IMR-90 (cell line): ENCODE results near the gene MYBL2.

ENCODE experiments used
- CEBPB ChIP-seq: IDR thresholded peaks from 2 replicates; pipeline ENCODE4 v1.6.1; 2012; ENCODE audit warnings: low read depth, low read length, improper control_type of control experiment
- CHD1 ChIP-seq: IDR thresholded peaks from 2 replicates; pipeline ENCODE4 v1.6.1; 2012; ENCODE audit warnings: low read depth, low read length, improper control_type of control experiment
- POLR2A ChIP-seq: IDR thresholded peaks from 2 replicates; pipeline ENCODE4 v1.6.1; 2012; ENCODE audit warnings: mild to moderate bottlenecking, low read depth, low read length
- RAD21 ChIP-seq: IDR thresholded peaks from 2 replicates; pipeline ENCODE4 v1.6.1; 2012; ENCODE audit warnings: low read length, improper control_type of control experiment
- RCOR1 ChIP-seq: IDR thresholded peaks from 2 replicates; pipeline ENCODE4 v1.6.1; 2012; ENCODE audit warnings: mild to moderate bottlenecking, low read length, improper control_type of control experiment; ENCODE audit not compliant: insufficient replicate concordance
- SMC3 ChIP-seq: fragments of 150-350 bp; IDR thresholded peaks from 2 replicates; pipeline ENCODE4 v1.6.1; 2016; ENCODE audit warnings: low read depth, mild to moderate bottlenecking, antibody characterized with exemption, low read length, moderate library complexity
- USF2 ChIP-seq: fragments of 150-350 bp; IDR thresholded peaks from 2 replicates; pipeline ENCODE4 v1.6.1; 2017; ENCODE audit warnings: mild to moderate bottlenecking, antibody characterized with exemption, low read length, low read depth
- TF ChIP-seq, protein P1 (sequence below): conservative IDR thresholded peaks from 2 replicates; pipeline ENCODE4 v1.5.1; 2012; ENCODE audit warnings: mild to moderate bottlenecking, low read depth, low read length, improper control_type of control experiment

DNA sequence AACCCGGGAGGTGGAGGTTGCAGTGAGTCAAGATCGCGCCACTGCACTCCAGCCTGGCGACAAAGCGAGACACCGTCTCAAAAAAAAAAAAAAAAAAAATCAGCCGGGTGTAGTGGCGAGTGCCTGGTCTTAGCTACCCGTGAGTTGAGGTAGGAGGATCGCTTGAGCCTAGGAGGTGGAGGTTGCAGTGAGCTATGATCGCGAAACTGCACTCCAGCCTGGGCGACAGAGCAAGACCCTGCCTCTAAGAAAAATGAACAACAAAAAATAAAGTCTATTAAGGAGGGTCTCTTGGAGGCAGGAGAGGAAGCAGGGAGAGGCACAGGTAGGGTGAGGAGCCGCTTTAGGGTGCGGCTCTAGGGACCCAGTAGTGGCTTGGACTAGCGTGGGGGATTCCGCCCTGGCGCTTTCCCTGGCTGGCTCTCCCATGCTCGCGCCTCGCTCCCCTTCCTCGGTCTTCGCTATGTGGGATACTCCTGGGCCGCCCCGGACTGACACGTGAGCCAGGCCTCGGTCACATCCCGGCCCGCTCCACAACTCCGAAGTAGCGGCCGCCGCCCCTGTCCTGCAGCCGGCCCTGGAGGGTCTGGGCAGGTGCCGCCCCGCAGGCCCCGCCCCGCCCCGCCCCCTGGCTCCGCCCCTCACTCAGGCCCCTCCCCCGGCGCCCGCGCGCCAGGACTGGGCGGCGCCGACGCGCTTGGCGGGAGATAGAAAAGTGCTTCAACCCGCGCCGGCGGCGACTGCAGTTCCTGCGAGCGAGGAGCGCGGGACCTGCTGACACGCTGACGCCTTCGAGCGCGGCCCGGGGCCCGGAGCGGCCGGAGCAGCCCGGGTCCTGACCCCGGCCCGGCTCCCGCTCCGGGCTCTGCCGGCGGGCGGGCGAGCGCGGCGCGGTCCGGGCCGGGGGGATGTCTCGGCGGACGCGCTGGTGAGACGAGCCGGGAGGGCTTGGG lies at the start of gene MYBL2:
- TF ChIP-seq, protein P1, sequence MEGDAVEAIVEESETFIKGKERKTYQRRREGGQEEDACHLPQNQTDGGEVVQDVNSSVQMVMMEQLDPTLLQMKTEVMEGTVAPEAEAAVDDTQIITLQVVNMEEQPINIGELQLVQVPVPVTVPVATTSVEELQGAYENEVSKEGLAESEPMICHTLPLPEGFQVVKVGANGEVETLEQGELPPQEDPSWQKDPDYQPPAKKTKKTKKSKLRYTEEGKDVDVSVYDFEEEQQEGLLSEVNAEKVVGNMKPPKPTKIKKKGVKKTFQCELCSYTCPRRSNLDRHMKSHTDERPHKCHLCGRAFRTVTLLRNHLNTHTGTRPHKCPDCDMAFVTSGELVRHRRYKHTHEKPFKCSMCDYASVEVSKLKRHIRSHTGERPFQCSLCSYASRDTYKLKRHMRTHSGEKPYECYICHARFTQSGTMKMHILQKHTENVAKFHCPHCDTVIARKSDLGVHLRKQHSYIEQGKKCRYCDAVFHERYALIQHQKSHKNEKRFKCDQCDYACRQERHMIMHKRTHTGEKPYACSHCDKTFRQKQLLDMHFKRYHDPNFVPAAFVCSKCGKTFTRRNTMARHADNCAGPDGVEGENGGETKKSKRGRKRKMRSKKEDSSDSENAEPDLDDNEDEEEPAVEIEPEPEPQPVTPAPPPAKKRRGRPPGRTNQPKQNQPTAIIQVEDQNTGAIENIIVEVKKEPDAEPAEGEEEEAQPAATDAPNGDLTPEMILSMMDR, result no peak
- TF ChIP-seq CEBPB (no peak), RCOR1 (no peak), RAD21 (no peak), POLR2A (no peak; the same call in 1 of the 2 replicates), CHD1 (no peak), USF2 (no peak), SMC3 (no peak)
